B cell (primary cell): Measurements from ENCODE around the gene CHIC2.

Experiments used
- EZH2 ChIP-seq: IDR thresholded peaks from 2 replicates; pipeline ENCODE4 v1.6.1; 2012; ENCODE audit warnings: borderline replicate concordance, low read depth, mild to moderate bottlenecking, moderate library complexity, low read length; ENCODE audit not compliant: insufficient read depth, poor library complexity, severe bottlenecking
- TF ChIP-seq, protein P1 (sequence below): fragments of 200-600 bp; IDR thresholded peaks from one replicate; pipeline ENCODE4 v1.8.0; 2022; ENCODE audit warnings: antibody characterized with exemption, mild to moderate bottlenecking

DNA sequence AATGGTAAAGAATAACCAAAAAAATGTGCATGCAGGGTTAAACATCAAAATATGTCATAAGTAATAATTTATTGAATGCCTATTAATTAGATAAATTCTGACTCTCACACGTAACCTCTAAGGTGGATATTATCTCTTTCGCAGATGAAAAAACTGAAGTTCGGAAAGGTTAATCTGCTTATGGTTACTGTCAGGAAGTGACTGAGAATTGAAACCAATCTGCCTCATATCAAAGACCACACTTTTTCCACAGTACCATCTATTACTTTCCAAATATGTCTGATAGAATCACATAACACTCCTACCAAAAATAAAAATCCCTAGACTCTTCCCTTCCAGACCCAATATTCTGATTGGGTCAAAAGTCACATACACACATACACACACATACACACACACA lies 6.2 kb downstream of the CHIC2 start:
- TF ChIP-seq, protein P1, sequence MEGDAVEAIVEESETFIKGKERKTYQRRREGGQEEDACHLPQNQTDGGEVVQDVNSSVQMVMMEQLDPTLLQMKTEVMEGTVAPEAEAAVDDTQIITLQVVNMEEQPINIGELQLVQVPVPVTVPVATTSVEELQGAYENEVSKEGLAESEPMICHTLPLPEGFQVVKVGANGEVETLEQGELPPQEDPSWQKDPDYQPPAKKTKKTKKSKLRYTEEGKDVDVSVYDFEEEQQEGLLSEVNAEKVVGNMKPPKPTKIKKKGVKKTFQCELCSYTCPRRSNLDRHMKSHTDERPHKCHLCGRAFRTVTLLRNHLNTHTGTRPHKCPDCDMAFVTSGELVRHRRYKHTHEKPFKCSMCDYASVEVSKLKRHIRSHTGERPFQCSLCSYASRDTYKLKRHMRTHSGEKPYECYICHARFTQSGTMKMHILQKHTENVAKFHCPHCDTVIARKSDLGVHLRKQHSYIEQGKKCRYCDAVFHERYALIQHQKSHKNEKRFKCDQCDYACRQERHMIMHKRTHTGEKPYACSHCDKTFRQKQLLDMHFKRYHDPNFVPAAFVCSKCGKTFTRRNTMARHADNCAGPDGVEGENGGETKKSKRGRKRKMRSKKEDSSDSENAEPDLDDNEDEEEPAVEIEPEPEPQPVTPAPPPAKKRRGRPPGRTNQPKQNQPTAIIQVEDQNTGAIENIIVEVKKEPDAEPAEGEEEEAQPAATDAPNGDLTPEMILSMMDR = no peak
- no peak for TF ChIP-seq EZH2
